ENCODE results near the gene FHAD1. TPM values are rescaled to one million over a fixed set of nuclear protein-coding genes. Genes with fewer than 3 reads are reported as not detected.

The FHAD1 gene
- total RNA-seq, 1 donor from 2014 or later, result not detected

GRCh38 chr1:15409388-15410222 is 162.6 kb downstream of the FHAD1 start, which contains the start of gene EFHD2:
EFHD2 (plus strand) TSS chr1:15409888; CDS start chr1:15409972, 84 bp downstream.
- H3K4me3 Mint-ChIP-seq (ENCODE audit: unreplicated experiment), result peak within 1 kb of the TSS; percentile 73
- H3K27ac Mint-ChIP-seq (ENCODE audit: unreplicated experiment), result peak within 1 kb of the TSS; percentile 91
- H3K36me3 Mint-ChIP-seq (ENCODE audit: low read depth), result no peaks in the 10 kb centered on the region
- no peaks in the 10 kb centered on the region for H3K9me3 Mint-ChIP-seq (ENCODE audit: low read depth)
- H3K27me3 Mint-ChIP-seq (ENCODE audit: low read depth), result peaks cover 2% of the 10 kb centered on the region
- peak; percentile 22 for TF ChIP-seq CTCF (IDR thresholded peaks at IDR 0.05)
- DNase-seq (ENCODE audit: low spot score), result no peak
- peaks cover 26% of the 10 kb centered on the region for H3K4me1 Mint-ChIP-seq (ENCODE audit: low read depth)

GRCh38 chr1:15410223-15410883 is 163.3 kb downstream of the FHAD1 start:
- Mint-ChIP-seq H3K4me3 (ENCODE audit: unreplicated experiment) (peak overlapping the region; percentile 73), H3K27ac (ENCODE audit: unreplicated experiment) (no peak overlapping the region), H3K9me3 (ENCODE audit: low read depth) (no peaks in the 10 kb centered on the region), H3K27me3 (ENCODE audit: low read depth) (peaks cover 2% of the 10 kb centered on the region), H3K36me3 (ENCODE audit: low read depth) (no peaks in the 10 kb centered on the region), H3K4me1 (ENCODE audit: low read depth) (peaks cover 26% of the 10 kb centered on the region)
- DNase-seq (ENCODE audit: low spot score), result no peak
- no peak for TF ChIP-seq CTCF (IDR thresholded peaks at IDR 0.05)

GRCh38 chr1:15410884-15411245 is 163.8 kb downstream of the FHAD1 start:
- Mint-ChIP-seq H3K36me3 (ENCODE audit: low read depth) (no peaks in the 10 kb centered on the region), H3K9me3 (ENCODE audit: low read depth) (no peaks in the 10 kb centered on the region), H3K27ac (ENCODE audit: unreplicated experiment) (no peak overlapping the region), H3K4me1 (ENCODE audit: low read depth) (peaks cover 26% of the 10 kb centered on the region), H3K4me3 (ENCODE audit: unreplicated experiment) (peak overlapping the region; percentile 73), H3K27me3 (ENCODE audit: low read depth) (peaks cover 2% of the 10 kb centered on the region)
- no peak for TF ChIP-seq CTCF (IDR thresholded peaks at IDR 0.05)
- DNase-seq (ENCODE audit: low spot score), result no peak

- no peak for TF ChIP-seq CTCF (IDR thresholded peaks at IDR 0.05)
- Mint-ChIP-seq H3K27ac (ENCODE audit: unreplicated experiment) (no peak overlapping the region), H3K4me1 (ENCODE audit: low read depth) (peaks cover 32% of the 10 kb centered on the region), H3K9me3 (ENCODE audit: low read depth) (no peaks in the 10 kb centered on the region), H3K27me3 (ENCODE audit: low read depth) (peaks cover under 1% of the 10 kb centered on the region), H3K36me3 (ENCODE audit: low read depth) (no peaks in the 10 kb centered on the region), H3K4me3 (ENCODE audit: unreplicated experiment) (peak overlapping the region; percentile 42)
- DNase-seq (ENCODE audit: low spot score), result no peak
Observed at GRCh38 chr1:15411593-15412137, 164.6 kb downstream of the FHAD1 start.

GRCh38 chr1:15412175-15412800 is 165.3 kb downstream of the FHAD1 start:
- no peak for TF ChIP-seq CTCF (IDR thresholded peaks at IDR 0.05)
- Mint-ChIP-seq H3K4me3 (ENCODE audit: unreplicated experiment) (no peak overlapping the region), H3K4me1 (ENCODE audit: low read depth) (peaks cover 29% of the 10 kb centered on the region), H3K27me3 (ENCODE audit: low read depth) (no peaks in the 10 kb centered on the region), H3K27ac (ENCODE audit: unreplicated experiment) (no peak overlapping the region), H3K36me3 (ENCODE audit: low read depth) (no peaks in the 10 kb centered on the region), H3K9me3 (ENCODE audit: low read depth) (no peaks in the 10 kb centered on the region)
- no peak for DNase-seq (ENCODE audit: low spot score)
